Stimulated activated naive CD4-positive, alpha-beta T cell treated with Interleukin-2 at 50 U/mL for 16 hours (primary cell): ENCODE measurements around the gene ATG10.
"Not testable (repeated sequence)": the region's sequence is repeated elsewhere in the genome, so short reads cannot be mapped to it uniquely, and the experiment has no call there.

Experiments used
- DNase-seq: peaks from one replicate; lab custom pipeline; 2025; lab: John Stamatoyannopoulos, UW

The ATG10 gene

DNA sequence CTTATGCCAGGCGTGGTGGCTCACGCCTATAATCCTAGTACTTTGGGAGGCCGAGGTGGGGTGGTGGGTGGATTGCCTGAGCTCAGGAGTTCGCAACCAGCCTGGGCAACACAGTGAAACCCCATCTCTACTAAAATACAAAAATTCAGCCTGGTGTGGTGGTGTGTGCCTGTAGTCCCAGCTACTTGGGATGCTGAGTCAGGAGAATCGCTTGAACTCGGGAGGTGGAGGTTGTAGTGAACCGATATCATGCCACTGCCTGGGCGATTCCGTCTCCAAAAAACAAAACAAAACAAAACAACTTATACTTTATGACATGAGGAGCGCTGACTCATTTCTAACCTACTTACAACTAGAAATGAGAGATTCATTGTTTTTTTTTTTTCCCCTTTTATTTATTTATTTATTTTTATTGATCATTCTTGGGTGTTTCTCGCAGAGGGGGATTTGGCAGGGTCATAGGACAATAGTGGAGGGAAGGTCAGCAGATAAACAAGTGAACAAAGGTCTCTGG is 10.4 kb downstream of the ATG10 start:
- not testable (repeated sequence) for DNase-seq

GRCh38 chr5:81983148-81983547 is 11.3 kb downstream of the ATG10 start:
- not testable (repeated sequence) for DNase-seq

DNA sequence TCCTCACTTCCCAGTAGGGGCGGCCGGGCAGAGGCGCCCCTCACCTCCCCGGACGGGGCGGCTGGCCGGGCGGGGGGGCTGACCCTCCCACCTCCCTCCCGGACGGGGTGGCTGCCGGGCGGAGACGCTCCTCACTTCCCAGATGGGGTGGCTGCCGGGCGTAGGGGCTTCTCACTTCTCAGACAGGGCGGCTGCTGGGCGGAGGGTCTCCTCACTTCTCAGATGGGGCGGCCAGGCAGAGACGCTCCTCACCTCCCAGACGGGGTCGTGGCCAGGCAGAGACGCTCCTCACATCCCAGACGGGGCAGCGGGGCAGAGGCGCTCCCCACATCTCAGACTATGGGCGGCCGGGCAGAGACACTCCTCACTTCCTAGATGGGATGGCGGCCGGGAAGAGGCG is 11.7 kb downstream of the ATG10 start:
- DNase-seq = not testable (repeated sequence)

- DNase-seq = no peak
Measured at GRCh38 chr5:81986126-81986525, 14.3 kb downstream of the ATG10 start.

GRCh38 chr5:81989204-81989603 is 17.4 kb downstream of the ATG10 start:
- no peak for DNase-seq

GRCh38 chr5:81994679-81995078 is 22.9 kb downstream of the ATG10 start:
- no peak for DNase-seq

DNA sequence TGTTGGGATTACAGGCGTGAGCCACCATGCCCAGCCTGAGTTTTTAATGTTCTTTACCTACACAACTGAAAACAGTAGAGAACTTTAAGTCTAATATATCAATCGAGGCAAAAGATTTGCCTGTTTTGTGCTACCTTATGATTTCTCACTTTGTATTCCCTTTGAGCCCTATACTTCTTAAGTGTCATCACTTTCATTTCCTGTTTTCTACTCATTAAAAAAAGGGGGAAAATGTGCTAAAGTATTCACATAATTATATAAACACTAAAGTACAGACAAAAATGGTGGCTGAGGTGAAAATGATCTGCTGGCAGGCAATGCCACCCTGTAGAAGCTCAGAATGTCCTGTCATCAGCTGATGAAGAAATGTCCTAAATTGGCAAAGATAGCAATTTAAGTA is 23.6 kb downstream of the ATG10 start:
- DNase-seq = no peak

DNA sequence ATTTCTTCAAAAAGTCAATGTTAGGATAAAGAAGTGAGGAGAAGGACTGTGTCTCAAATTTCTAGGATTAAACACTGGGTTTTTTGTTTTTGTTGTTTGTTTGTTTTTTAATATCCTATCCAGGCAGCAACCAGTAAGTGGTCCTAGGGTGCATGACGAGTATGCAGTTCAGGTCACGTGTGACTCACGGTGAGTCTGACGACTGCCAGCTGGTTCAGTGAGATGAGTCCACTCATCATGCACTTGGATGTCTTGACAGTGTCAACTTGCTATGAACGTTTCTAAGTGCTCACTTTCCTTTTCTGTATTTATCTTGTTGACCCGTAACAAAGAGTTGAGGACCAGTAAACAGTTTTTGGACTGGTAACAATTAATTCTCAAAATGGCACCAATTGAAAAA is 32.7 kb downstream of the ATG10 start:
- no peak for DNase-seq

DNA sequence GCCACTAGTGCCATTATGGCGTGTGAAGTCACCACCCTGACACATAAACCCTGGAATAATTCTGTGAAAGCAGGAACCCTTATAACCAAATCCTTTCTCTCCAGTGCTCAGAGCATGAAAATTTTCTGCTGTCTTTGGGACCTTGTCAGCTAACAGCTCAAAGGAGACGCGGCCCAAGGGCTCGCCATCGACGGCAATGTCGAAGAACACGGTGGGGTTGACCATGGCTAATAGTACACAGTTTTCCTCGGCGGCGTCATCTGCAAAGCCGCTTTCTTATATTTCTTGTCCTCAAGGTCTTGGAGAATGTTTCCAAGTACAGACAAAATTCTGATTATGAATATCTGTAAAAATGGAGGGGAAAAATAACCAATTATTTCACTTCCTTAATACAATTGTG is 38.0 kb downstream of the ATG10 start:
- not testable (repeated sequence) for DNase-seq

GRCh38 chr5:82010696-82011095 is 38.9 kb downstream of the ATG10 start:
- no peak for DNase-seq

DNA sequence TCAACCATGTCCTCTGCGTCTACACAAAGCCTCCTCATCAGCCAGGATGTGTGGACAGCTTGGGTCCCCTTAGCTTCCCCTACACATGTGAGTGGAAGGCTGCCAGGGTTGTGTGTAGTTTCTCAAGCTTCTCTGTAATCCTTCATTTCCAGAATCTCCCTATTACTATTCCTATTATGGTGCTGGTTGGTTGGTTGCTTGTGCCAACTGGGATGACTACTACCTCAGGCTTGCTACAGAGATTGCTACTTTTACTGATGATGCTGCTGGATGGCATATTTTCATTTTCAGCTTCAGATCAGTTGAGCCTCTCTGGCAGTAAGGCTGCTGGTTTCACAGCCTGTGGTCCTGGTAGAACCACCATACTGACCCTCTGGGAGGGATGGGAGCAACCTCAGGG is 39.9 kb downstream of the ATG10 start:
- no peak for DNase-seq

- not testable (repeated sequence) for DNase-seq
Measured at GRCh38 chr5:82014644-82015043, 42.8 kb downstream of the ATG10 start.

GRCh38 chr5:82018462-82018861 is 46.6 kb downstream of the ATG10 start:
- DNase-seq = no peak

DNA sequence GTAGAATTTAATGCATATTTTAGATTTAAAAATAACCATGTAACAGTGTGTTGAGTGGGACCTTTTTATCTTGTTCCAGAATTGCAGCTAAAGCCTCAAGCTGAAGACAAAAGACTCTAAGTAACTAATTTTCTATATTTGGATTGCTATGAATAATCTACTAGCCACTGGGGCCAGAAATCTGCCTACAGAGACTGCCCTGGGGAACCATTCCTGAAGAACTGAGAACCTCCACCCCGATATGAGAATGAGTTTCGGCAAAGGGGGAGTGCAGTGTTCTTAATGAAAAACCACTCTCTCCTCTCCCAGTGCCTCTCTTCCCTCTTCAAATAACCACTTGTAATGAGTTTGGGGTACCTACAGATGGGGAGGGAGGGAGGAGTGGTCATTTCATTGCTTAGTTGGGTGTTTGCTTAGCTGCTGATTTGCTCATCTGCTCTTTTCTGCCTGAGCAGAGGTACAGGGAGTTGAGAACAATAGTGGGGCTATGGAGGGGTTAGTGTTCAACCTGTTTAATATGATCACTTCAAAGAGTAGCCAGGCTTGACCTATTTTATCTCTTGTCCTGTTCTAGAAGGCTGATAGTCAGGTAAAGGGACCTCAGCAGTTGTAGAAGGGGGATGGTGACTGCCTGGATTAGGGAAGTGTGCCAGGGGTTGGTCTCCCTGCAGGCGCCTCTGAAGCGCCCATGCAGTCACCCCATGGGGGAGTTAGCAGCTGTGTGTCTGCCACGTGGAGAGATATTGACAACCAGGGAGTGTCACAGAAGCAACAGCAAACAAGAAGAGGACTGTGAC is 47.7 kb downstream of the ATG10 start:
- DNase-seq = no peak

- no peak for DNase-seq
Measured at GRCh38 chr5:82022499-82022898, 50.7 kb downstream of the ATG10 start.

- DNase-seq = no peak
Measured at GRCh38 chr5:82023644-82024043, 51.8 kb downstream of the ATG10 start.

DNA sequence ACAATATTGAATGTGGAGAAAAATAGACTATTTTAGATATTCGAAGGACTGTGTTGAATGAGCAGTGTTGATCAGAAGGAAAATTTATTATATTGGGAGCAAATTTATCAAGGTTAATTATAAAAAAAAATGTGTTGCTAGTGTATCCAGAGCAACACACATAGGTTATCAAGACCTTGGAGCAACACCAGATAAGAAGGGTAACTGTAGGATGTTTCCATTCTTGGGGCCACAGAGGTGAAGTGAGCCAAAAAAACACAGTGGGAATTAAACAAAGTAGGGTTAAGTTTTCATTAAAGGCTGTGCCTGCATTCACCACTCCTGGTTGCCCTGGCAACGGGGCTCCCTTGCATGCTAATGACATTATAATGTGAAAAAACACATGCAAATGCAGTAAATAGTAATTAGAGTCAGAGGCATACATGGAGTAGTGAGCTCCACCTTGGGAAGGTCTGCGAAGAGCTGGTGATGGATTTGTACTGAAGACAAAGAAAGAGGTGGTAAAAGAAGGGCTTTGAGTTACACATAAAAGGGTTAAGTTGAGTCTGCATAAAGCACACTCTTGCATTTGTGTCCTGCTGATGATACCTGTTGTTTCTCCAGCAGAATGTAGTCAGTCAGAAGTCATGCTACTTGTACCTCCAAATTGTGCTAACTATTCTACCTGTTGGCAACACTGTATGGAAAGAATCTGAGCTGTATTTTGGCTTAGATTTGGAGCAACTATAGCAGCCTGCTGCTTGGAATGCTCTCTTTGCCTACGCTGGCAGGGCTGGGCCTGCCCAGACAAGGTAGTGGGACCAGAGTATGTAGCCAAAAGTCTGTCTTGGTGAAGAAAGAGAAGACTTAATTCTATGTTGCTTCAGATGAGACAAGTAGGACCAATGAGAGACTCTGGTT is 59.6 kb downstream of the ATG10 start:
- no peak for DNase-seq

- DNase-seq = not testable (repeated sequence)
Measured at GRCh38 chr5:82042894-82043293, 71.1 kb downstream of the ATG10 start.

- DNase-seq = no peak
Measured at GRCh38 chr5:82044010-82044409, 72.2 kb downstream of the ATG10 start.

DNA sequence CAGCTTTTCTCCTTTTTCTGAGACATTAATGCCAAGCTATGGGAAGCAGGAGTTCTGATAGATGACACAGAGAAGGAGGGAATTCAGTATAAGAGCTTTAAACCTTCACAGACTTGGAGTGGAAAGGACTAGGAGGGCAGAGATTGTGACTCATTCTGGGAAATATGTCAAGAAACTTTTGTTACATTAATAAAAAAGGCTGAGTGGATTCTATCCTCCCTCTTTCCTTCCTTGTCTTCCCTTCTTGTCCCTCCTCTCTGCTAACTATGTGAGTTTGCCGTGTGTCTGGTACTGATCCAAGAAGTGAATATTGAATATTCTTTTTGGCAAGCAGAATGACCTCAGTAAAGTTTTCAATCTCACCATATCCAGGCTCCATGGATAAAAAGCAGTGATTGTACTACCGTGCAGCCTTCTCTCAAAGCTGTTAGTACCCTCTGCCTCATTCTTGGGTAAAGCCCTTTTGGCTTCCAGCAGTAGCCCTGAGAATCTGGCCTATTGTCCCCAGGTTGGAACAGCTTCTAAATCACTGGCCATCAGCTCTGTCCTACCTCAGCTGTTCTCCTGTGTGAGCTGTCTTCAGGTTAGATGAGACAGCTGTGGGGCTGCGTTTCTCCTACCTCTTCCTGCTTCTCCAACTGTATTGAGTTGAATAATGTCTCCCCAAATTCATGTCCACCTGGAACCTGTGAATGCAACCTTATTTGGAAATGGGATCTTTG is 73.9 kb downstream of the ATG10 start:
- DNase-seq = no peak

GRCh38 chr5:82046276-82046647 is 74.4 kb downstream of the ATG10 start:
- DNase-seq = no peak

- DNase-seq = no peak
Measured at GRCh38 chr5:82050955-82051354, 79.1 kb downstream of the ATG10 start.
